ENCODE results near the gene ECHDC3. TPM values are rescaled to one million over a fixed set of nuclear protein-coding genes. Genes with fewer than 3 reads are reported as not detected.

Gene ECHDC3
- total RNA-seq, 1 donor from 2014 or later, result 4.2 TPM

DNA sequence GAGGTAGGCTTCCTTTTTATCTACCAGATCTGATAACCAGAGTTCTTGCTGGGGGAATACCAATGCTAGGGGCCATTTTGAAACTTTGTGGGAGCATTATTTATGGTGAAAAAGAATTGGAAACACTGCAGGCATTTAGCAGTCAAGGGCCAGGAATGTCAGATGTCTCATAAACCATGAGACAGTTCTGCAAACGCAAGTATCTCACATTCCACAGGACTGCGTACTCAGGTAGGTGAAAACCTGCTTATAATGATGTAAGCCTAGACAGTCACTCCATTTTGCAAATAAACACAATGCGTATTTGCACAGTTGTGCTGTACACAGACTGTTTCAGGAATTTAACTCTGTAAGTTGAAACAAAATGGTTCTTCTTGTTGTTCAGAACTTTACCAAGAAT is 33.9 kb downstream of the ECHDC3 start:
- DNase-seq (ENCODE audit: low read depth, low spot score), result no peak

DNA sequence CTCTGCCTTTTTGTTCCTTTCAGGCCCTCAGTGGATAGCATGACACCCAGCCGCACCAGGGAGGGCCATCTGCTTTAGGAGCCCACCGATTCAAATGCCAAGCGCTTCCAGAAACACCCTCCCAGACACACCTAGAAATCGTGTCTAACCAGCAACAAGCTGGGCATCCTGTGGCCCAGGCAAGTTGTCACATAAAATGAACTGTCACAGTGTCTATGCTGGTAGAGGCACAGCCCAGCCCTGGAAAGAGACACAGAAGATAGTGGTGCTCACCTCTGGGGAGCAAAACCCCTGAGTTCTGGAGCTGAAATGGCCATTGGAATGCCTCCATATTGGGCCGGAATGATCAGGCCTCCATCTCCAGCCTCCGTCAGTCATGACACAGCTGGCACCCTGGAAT is 38.9 kb downstream of the ECHDC3 start:
- no peak for DNase-seq (ENCODE audit: low read depth, low spot score)

DNA sequence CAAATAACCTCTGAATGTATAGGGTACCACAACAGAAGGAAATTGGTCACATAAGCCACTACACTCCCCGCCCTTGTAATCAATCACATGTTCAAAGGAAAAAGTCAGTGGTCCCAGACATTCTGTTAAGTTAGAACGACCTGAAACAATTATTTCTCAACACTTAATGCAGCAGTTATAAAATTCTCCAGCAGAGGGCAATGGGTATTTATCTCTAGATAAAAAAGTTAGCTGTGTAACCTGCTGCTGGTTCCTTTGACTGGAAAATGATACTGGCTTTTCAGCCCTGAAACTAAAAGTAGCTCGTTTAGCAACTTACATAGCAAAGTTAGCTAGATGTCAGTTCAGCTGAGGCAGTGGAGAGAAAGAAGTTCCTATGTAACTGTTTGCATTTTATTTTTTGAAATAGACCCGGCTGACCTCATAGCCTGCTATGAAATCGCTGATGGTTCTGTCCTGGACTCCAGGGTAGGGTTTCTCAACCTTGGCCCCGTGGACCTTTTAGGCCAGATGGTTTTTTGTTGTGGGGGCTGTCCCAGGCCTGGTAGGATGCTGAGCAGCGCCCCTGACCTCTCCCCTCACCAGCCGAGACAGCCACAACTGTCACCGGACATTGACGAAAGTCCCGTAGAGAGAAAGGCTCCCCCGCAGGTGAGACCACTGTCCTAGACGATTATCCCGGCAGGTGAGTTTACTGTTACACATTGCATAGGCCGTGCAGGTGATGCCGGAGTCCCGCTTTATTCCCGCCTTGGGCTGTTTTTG is 40.8 kb downstream of the ECHDC3 start:
- DNase-seq (ENCODE audit: low read depth, low spot score), result peak; percentile 10

DNA sequence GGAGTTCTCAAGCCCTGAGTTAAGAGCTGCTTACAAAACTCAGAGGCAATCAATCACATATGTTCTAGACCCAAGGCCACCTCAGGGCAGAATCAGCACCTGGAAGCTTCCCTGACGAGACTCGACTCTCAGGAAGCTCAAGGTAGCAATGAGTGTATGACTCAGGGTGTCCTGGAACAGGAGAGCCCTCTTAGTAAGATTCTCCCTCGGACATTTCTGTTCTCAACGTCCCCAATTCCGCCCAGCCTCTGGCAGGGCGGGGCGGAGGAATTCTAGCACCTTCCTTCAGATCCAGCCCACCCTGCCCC is 41.3 kb downstream of the ECHDC3 start:
- no peak for DNase-seq (ENCODE audit: low read depth, low spot score)

DNA sequence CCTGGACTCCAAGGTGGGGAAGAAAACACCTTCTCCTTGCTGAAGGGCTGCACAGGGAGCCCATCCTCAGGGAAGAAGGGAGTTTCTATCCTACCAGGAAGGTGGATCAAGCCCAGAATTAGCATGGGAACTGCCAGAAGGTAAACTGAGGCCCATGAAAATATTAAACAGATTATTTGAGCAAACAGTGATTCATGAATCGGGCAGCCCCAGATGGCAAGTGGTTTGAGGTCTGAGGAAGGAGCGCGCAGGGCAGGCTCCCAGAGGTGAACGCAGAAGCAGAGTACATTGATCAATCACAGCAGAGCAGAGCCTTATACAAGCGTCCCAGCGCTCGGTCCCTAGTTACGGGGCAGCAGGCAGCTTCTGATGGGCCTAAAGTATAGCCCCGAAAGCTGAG is 45.2 kb downstream of the ECHDC3 start:
- no peak for DNase-seq (ENCODE audit: low read depth, low spot score)

DNA sequence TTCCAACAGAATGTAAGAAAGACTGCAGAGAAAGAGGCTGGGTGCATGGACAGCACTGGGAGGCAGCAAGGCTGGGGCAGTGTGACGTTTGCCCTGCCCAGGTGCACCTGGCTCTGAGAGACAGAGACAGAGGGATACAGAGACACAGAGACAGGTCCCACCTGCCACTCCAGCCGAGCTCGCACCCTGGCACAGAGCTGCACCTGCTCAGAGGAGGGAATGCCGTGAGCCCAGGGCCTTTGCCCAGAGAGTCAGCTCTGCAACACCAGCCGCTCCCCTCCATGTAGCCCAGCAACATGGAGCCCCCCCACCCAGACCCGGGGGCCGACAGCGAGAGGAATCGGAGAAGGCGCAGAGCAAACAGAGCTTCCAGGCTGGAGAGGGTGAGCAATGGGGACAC is 45.7 kb downstream of the ECHDC3 start:
- DNase-seq (ENCODE audit: low read depth, low spot score), result no peak

DNA sequence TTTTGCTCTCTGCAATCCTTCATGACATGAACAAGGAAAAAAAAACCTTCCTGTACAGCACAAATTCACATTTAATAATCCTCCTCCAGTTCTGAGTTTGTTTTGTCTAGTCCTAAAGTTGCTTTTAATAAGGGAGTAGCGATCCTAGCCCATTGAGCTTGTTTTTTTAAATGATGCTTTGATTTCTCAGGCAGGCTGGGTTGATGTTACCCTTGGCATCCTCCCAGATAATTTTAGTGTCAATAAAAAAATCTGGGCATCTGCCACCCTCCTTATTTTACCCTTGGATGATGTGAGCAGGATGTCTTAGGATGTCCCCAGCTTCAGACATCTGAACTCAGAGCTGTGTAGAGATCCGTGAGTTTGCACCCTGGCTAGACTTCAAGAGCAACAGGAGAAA is 47.1 kb downstream of the ECHDC3 start:
- DNase-seq (ENCODE audit: low read depth, low spot score), result no peak

DNA sequence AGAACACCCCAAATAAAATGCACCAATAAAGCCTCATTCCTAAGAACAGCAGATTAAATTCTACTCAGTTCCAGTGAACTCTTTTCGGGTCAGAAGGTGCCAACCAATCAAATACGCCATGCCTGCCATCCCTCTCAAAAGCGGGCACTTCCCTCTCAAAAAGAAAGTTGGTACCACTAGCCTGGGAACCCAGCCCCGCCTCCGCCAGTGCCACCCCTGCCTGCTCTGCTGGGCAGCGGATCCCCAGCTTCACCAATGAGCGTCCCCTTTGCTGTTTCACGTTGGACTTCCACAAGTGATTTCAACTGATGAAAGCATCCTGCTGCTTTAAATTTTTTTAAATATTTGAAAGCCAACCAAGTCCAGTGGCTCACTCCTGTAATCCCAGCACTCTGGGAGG is 47.8 kb downstream of the ECHDC3 start:
- no peak for DNase-seq (ENCODE audit: low read depth, low spot score)

DNA sequence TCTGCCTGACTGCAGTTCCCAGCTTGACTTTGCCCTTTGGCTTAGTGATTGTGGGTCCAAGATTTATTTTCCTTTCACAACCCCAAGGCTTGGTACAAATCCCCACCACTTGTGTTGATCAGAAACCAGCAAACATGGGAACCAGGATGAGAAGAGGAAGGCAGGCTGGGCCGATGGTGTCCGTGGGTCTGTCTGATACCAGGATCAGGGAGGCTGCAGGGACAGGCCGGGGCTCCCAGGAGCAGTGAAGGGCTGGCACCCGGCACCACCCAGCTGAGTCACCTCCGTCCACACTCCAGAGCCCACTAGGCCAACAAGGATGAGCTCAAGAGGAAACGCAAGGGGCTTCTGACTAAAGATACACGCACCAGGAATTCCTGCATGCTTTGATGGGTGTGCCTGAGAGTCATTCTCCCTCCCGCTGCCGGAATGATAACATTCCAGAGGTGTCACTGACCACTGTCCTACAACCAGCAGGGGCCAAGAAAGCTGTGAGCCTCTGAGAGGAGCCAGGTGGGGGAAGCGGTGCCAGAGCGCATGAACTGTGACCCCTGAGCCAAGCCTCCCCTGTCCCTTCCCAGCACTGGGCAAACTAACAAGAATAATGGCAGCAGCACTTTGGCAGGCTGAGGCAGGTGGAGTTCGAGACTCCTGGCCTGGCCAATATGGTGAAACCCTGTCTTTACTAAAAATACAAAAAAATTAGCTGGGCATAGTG is 51.7 kb downstream of the ECHDC3 start:
- no peak for DNase-seq (ENCODE audit: low read depth, low spot score)

DNA sequence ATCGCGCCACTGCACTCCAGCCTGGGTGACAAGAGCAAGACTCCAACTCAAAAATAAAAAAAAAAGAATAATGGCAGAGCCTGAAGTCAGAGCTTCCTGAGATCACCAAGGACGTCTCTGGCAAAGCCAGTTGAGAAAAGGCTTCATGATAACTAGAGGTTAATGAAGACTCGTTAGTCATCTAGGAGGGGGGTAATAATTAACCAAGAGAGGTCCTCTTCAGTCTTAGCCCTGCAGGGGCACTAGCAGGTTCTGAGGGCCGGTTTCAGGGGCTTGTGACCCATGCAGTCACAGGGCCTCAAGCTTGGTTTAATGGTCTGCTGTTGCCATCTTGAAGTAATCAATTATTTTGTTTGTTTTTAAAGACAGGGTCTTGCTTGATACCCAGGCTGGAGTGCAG is 52.4 kb downstream of the ECHDC3 start:
- no peak for DNase-seq (ENCODE audit: low read depth, low spot score)

DNA sequence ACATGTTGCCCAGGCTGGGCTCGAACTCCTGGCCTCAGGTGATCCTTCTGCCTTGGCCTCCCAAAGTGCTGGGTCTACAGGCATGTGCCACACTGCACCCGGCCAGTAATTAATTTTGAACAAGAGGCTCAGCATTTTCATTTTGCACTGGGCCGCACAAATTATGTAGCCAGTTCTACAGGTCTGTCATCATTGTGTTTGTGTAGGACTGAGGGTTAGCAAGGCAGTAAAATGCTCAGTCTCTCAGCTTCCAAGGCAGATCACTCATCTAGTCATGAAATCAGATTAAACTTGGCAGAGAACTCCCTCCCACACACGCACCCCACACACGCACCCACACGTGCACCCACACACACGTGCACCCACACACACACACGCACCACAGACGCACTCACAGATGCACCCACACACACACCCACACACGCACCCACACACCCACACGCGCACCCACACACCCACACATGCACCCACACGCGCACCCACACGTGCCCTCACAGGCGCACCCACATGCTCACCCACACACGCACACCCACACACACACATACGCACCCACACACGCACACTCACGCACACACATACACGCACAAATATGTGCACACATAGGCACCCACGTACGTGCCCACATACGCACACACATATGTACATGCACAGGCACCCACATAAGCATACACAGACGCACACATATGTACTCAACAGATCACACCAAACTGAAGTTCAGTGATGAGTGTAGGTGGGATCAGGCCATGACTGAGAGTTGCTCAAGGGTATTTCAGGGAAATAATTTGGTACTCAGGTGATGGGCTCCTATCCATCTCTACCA is 53.1 kb downstream of the ECHDC3 start:
- DNase-seq (ENCODE audit: low read depth, low spot score), result no peak

DNA sequence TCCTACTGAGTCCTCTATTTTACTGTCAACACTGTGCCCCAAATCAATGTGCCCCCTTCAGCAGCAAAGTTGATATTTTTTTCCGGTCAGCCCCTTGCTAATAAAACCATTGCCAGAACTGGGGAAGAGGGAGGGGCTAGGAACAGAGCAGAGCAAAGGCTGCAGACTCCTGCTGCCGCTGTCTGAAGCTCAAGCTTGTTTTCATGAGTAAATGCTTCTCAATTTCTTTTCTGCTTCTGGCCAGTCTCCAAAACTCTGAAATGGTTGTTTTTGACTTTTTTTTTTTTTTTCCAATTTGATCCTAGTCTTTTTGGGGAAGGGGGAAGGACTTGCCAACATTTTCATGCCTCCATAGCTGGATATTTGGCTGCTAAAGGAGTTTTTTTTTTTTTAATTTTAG is 54.3 kb downstream of the ECHDC3 start:
- no peak for DNase-seq (ENCODE audit: low read depth, low spot score)

DNA sequence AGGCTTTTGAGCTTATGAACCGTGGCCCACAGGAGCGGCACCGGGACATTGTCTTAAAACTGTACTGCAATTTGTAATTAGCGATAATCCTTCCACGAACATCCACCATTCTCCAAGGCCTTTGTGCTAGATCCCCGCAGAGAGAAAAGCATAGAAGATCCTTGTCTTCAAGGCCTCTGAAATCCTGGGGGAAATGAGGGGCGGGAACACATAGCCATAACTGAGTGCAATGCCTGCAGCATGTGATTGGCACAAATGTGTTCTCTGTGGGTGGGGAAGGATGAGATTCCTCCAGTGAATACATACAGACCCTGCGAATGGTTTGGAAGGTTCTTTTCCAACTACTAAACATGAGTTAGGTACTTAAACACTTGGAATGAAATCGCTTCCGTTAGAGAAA is 55.1 kb downstream of the ECHDC3 start:
- no peak for DNase-seq (ENCODE audit: low read depth, low spot score)

DNA sequence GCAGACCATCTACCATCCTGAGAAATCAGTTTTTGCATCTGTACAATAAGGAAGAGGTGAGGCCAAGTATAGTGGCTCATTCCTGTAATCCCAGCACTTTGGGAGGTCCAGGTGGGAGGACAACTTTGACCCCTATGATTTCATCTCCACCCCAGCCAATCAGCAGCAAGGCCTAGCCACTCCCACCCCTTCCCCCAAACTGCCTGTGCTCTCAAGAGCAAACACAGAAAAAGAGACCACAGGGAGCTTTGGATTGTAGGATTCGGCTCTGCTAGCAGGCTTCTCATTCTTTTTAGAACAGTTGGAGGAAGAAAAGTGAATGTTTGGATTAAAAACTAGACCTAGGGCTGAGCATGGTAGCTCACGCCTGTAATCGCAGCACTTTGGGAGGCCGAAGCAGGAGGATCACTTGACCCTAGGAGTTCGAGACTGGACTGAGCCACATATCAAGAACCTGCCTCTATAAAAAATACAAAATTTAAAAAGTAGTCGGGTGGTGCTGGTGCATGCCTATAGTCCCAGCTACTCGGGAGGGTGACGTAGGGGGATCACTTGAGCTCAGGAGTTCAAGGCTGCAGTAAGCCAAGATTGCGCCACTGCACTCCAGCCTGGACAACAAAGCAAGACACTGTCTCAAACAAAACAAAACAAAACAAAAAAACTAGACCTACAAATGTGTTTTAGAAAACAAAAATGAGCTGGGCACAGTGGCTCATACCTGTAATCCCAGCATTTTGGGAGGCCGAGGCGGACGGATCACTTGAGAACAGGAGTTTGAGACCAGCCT is 55.9 kb downstream of the ECHDC3 start:
- no peak for DNase-seq (ENCODE audit: low read depth, low spot score)

DNA sequence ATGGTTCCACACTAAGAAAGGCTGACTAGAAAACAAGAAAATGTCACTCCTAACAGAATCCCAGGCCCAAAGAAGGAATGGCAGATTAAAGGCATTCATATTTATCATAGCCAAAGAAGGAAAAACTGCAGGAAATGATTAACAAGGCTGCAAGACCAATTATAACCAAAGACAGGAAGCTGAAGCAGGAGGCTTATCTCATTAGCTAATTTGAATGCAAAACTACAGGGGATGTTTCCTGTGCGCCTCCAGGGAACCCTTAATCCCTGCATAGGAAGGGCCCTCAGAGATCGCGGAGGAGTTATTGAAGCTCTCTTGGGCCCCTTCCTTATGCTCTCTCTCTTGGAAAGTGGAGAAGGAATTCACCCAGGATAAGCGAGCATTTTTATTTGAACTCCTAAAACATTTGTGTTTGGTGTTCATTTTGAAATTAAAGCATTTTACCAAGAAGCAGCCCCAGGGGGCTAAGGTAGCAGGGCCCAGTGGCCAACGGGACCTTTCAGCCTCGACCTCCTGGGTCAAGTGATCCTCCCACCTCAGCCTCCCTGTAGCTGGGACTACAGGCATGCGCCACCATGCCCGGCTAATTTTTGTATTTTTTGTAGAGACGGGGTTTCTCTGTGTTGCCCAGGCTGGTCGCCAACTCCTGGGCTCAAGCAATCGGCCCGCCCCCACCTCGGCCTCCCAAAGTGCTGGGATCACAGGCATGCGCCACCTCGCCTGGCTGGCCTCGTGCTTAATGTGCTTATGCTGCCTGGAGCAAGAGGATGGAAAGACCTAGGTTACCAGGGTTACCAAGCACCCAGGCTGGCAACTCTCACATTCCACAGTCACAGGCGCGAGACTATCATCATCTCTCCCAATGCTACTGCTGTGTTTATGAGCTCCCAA is 56.9 kb downstream of the ECHDC3 start:
- peak; percentile 62 for DNase-seq (ENCODE audit: low read depth, low spot score)

DNA sequence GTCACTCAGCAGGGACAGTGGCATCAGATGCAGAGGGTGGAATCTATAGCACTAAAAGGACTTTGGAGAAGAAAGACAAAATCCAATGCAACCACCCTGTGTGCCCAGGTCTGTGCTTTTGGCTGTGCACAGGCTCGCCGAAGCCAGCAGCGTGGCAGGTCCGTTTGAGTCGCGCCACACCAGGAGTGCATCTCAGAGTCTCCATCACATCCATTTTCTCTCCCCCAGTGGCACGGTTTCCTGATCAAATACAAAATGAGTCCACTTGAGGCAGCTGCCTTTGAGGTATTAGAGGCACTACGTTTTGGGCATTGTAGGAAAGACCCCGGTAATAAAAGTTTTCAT is 57.5 kb downstream of the ECHDC3 start:
- DNase-seq (ENCODE audit: low read depth, low spot score), result no peak

DNA sequence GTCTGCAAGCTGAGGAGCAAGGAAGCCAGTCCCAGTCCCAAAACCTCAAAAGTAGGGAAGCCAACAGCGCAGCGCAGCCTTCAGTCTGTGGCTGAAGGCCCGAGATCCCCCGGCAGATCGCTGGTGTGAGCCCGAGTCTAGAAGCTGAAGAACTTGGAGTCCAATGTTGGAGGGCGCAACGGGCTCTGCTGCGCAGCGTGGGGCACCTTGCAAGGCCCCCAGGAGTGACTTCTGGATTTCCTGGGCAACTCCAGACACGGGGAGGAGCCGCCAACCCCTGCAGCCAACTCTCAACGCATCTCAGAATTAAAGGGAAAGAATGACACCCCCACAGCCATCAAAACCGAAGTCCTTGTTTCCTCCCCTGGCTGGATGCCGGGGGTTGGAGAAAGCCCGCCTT is 62.2 kb downstream of the ECHDC3 start:
- no peak for DNase-seq (ENCODE audit: low read depth, low spot score)

DNA sequence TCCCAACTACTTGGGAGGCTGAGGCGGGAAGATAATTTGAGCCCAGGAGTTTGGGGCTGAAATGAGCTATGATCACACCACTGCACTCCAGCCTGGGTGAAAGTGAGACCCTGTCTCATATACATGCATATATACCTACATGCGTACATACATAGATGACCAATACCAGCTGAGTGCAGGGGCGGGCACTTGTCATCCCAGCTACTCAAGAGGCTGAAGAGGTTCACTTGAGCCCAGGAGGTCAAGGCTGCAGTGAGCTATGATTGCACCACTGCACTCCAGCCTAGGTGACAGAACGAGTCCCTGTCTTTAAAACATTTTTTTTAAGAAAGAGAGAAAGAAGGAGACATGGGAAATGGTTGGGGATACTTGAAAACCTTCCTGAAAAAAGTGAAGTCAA is 63.6 kb downstream of the ECHDC3 start:
- DNase-seq (ENCODE audit: low read depth, low spot score), result no peak

DNA sequence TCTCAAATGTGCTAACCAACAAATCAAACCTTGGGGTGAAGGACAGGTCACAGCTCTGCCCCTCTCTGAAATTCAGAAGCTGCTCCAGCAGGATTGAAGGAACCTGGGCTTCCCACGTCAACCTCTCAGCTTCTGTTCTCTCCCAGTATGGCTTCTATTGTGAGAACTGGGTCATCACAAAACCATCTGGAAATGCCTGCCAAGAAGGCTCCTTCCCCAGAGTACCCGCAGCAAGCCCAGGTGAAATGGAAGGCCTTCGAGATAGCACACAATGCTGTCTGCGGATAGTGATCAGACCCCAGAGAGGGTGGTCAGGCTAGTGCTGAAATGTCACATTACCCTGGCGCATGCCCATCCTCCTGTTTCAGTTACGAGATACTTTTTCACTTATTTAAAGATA is 64.5 kb downstream of the ECHDC3 start:
- DNase-seq (ENCODE audit: low read depth, low spot score), result no peak

DNA sequence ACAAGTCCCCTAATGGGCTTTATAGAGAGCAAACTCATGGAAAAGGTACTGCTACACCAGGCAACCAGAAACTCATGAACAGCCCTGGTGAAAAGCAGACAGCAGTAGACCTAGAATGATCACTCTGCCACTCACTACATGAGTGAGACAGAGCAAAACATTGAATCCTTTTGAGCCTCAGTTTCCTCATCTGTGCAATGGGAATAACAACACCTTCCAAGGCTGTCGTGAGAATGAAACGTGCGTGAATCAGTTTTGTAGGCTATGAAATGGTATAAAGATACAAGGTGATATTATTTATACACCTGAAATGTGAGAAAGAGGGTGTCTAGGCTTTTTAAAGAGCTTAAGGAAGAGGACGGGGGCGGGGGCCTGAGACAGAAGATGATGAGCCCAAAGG is 66.6 kb downstream of the ECHDC3 start:
- no peak for DNase-seq (ENCODE audit: low read depth, low spot score)

DNA sequence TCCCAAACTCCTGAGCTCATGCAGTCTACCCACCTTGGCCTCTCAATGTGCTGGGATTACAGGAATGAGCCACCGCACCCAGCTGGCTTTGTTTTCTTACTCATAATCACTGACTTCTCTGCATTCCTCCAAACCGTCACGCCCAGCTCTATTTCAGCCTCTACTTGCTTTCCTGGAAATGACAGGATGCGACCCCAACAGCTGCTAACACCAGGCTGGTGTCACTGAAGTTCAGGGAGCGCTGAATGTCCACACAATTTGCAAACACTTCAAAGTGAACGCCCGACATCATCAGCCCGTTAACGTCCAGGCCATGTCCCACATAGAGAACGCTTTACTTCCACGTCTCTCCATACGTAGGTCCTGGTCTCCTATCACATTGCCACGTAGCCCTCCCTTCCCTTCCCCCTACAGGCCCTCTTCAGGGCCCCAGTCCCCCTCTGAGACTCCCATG is 68.2 kb downstream of the ECHDC3 start:
- DNase-seq (ENCODE audit: low read depth, low spot score), result no peak

All from pulmonary artery endothelial cell (primary cell).